ENCODE results near the gene MYO3B. TPM values are rescaled to one million over a fixed set of nuclear protein-coding genes. Genes with fewer than 3 reads are reported as not detected.

The MYO3B gene
- total and polyA plus RNA-seq, 7 donors: 0.34 TPM; not detected in 6

DNA sequence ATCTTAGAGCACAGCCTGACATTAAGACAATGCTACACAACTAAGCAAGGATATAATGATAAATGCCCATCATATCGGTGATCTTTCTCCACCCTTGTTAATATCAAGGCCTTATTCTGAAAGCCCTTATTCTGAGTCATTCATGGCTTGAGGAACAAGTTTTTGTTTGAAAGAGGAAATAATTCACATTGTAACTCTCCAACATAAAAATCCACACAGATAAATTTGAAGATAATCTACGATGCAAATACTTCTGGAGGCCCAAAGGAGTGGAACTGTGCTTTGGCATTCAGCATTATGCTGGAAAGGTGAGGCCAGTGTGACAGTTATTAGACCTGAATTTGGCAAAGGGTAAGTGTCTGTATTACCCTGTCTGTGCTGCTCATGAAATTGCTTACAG is 227.4 kb downstream of the MYO3B start:
- intact Hi-C loops (cut with DNase I): no loop called here
- no peak overlapping the region for H3K4me3 ChIP-seq
- no peak overlapping the region for H3K27ac ChIP-seq
- peaks cover 0 to 10% (median 0%) of the 10 kb centered on the region in 3 donors for H3K27me3 ChIP-seq
- 70 to 75% methylated on average over 2 of the region's 2 CpGs for WGBS, 2 donors
- H3K36me3 ChIP-seq: no peaks in the 10 kb centered on the region
- DNase-seq: no peak
- H3K4me1 ChIP-seq: peaks cover 0 to 6% (median 4%) of the 10 kb centered on the region in 4 donors
- H3K9me3 ChIP-seq: no peaks in the 10 kb centered on the region
- TF ChIP-seq POLR2A (IDR thresholded peaks at IDR 0.05): no peak

DNA sequence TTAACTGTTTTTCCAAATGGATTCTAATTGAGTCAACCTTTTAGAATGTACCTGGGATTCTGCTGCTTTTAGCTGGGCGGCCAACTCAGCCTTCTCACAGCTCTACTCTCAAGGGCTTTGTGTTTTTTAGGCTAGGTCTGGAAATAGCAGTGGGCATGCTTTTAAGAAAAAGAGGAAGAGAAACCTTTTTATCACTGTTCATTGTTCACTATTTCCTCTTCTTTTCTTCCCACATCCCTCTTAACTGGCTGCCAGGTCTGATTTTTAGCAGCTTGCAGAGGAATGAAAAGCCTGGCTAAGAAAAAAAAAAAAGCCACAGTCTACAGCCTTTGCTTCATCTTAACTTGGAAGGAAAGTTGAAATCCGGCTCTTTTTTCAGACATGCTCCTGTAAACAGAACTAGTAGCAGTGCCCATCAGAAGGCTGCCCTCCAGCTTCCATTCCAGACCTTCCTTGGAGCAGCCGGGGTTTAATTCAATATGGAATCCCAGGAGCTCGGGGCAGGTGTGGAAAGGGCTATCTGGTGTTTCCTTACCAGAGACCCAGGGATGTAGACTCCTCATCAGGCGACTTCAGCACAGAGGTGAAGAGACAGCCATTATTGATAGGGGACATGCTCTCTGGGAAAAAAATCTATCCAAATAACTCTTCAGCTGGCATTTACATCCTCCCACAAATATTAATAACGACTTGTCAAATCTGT is 230.7 kb downstream of the MYO3B start:
- intact Hi-C loops (cut with DNase I): loop anchor here (2.0 kb wide), 1 partner anchor 404 kb away; no protein-coding TSS in a partner anchor
- H3K4me3 ChIP-seq: no peak overlapping the region
- no peak for DNase-seq
- no peaks in the 10 kb centered on the region for H3K9me3 ChIP-seq
- peaks cover 0 to 6% (median 4%) of the 10 kb centered on the region in 4 donors for H3K4me1 ChIP-seq
- peaks cover 0 to 10% (median 0%) of the 10 kb centered on the region in 3 donors for H3K27me3 ChIP-seq
- no peak overlapping the region for H3K27ac ChIP-seq
- 31 to 39% methylated on average over 6 of the region's 6 CpGs for WGBS, 2 donors
- no peaks in the 10 kb centered on the region for H3K36me3 ChIP-seq
- TF ChIP-seq EP300 (IDR thresholded peaks at IDR 0.05) (no peak), POLR2A (IDR thresholded peaks at IDR 0.05) (no peak), POLR2AphosphoS5 (IDR thresholded peaks at IDR 0.05) (no peak)
- TF ChIP-seq, protein P1, sequence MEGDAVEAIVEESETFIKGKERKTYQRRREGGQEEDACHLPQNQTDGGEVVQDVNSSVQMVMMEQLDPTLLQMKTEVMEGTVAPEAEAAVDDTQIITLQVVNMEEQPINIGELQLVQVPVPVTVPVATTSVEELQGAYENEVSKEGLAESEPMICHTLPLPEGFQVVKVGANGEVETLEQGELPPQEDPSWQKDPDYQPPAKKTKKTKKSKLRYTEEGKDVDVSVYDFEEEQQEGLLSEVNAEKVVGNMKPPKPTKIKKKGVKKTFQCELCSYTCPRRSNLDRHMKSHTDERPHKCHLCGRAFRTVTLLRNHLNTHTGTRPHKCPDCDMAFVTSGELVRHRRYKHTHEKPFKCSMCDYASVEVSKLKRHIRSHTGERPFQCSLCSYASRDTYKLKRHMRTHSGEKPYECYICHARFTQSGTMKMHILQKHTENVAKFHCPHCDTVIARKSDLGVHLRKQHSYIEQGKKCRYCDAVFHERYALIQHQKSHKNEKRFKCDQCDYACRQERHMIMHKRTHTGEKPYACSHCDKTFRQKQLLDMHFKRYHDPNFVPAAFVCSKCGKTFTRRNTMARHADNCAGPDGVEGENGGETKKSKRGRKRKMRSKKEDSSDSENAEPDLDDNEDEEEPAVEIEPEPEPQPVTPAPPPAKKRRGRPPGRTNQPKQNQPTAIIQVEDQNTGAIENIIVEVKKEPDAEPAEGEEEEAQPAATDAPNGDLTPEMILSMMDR (IDR thresholded peaks at IDR 0.05): no peak

DNA sequence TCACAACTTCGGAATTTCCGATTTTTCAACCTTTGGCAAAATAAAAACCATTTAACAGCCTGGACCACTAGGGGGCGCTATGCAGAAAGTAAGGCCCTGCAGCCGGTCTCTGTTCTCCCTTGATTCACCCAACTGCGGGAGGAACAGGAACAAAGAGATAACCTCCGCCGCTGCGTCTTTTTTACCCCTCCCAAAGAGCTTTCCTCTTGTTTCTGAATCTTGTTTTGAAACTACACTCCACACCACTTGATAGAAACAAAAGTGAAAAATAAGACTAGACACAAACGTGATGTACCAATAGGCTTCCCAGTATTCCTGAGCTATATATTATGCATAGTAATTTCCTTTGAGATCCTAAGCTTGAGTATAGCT is 231.2 kb downstream of the MYO3B start:
- peak; percentile 84 for DNase-seq
- peaks cover 0 to 6% (median 4%) of the 10 kb centered on the region in 4 donors for H3K4me1 ChIP-seq
- intact Hi-C loops (cut with DNase I): loop anchor here (2.0 kb wide), 1 partner anchor 404 kb away; no protein-coding TSS in a partner anchor
- no peak overlapping the region for H3K27ac ChIP-seq
- H3K27me3 ChIP-seq: peaks cover 0 to 10% (median 0%) of the 10 kb centered on the region in 3 donors
- no peak overlapping the region for H3K4me3 ChIP-seq
- TF ChIP-seq EP300 (IDR thresholded peaks at IDR 0.05): no peak
- TF ChIP-seq, protein P1 (IDR thresholded peaks at IDR 0.05): peak; percentile 43 to 81 (median 74)
- H3K9me3 ChIP-seq: no peaks in the 10 kb centered on the region
- no peaks in the 10 kb centered on the region for H3K36me3 ChIP-seq
- 1 to 3% methylated on average over 9 of the region's 9 CpGs for WGBS, 2 donors

DNA sequence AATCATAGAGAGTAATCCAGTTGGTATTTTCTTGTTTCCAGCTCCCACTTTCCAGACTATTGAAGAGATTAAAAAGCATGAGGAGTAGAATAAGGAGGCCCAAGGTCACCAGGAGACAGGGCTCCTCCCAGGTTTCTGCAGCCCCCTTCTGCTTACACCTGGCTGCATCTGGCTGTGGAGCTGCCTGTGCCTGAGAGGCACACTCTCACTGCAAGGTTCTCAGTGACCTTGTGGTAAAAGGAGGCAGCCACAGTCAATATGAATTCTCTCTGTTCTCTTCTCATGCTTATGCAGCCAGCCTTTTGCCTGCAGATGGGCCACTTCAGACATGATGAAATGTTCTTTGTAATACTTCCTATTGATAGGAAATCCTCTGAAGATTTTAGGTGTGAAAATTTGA is 233.7 kb downstream of the MYO3B start:
- H3K4me1 ChIP-seq: peaks cover 0 to 6% (median 4%) of the 10 kb centered on the region in 4 donors
- H3K4me3 ChIP-seq: no peak overlapping the region
- no peak for DNase-seq
- TF ChIP-seq POLR2AphosphoS5 (IDR thresholded peaks at IDR 0.05) (no peak), EP300 (IDR thresholded peaks at IDR 0.05) (no peak), POLR2A (IDR thresholded peaks at IDR 0.05) (no peak)
- TF ChIP-seq, protein P1 (IDR thresholded peaks at IDR 0.05): no peak
- intact Hi-C loops (cut with DNase I): loop anchor here (2.0 kb wide), 1 partner anchor 307 kb away; no protein-coding TSS in a partner anchor
- no peaks in the 10 kb centered on the region for H3K36me3 ChIP-seq
- H3K27ac ChIP-seq: no peak overlapping the region
- H3K27me3 ChIP-seq: peaks cover 0 to 8% (median 0%) of the 10 kb centered on the region in 3 donors
- H3K9me3 ChIP-seq: no peaks in the 10 kb centered on the region

DNA sequence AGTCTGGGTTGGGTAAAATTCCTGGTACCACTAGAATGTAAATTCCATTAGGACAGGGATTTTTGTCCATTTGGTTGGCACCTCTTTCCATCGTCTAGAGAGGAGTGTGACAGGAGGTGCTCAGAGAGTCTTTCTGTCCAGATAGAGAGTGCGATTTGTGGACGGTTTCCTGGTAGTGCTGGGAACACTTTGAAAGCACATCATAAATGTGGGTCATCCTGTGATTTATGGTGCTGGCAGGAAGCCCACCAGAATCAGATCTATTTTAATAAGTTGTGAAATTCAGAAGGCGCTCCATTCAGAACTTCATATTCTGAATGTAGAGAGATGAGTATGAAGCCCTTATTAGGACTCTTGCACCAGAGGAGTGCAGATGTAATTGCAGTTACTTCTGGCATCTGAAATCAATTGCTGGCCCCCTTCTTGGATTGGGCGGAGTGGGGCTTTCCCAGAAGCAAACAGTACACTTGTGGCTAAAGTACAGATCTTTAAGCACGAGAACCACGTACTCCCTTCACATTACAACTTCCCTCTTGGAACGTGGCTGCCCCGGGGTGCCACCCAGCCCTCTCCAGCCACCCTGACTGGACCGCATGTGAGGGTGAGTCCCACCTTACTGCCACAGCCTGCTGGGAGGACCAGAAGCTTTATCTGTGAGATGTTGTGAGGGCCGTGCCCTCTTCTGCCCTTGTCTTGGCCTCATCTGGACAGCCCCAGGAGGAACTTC is 243.2 kb downstream of the MYO3B start:
- WGBS, 2 donors: 22 to 54% methylated on average over 11 of the region's 11 CpGs
- Histone ChIP-seq H3K27me3 (no peaks in the 10 kb centered on the region), H3K36me3 (no peaks in the 10 kb centered on the region), H3K27ac (no peak overlapping the region), H3K9me3 (no peaks in the 10 kb centered on the region), H3K4me1 (no peaks in the 10 kb centered on the region), H3K4me3 (no peak overlapping the region)
- intact Hi-C loops (cut with DNase I): no loop called here
- TF ChIP-seq POLR2AphosphoS5 (IDR thresholded peaks at IDR 0.05): no peak
- no peak for TF ChIP-seq POLR2A (IDR thresholded peaks at IDR 0.05)
- no peak for TF ChIP-seq EP300 (IDR thresholded peaks at IDR 0.05)
- TF ChIP-seq, protein P1 (IDR thresholded peaks at IDR 0.05): no peak
- DNase-seq: no peak

All from sigmoid colon (tissue), 7 donors.